Ascending aorta (tissue), 2 donors: ENCODE measurements around the gene OSBPL9. TPM values are rescaled to one million over a fixed set of nuclear protein-coding genes. Genes with fewer than 3 reads are reported as not detected.
"Not testable (repeated sequence)": the region's sequence is repeated elsewhere in the genome, so short reads cannot be mapped to it uniquely, and the experiment has no call there.

ENCODE experiments used
- DNase-seq, 2 donors: peaks; one replicate each; pipeline ENCODE4 v3.0.0-alpha.2; 2019; ENCODE audit warnings: low spot score in 2 of 2
- H3K27ac ChIP-seq, 2 donors: fragments of 200-600 bp; sonication (generic); one replicate each; pipeline ENCODE4 v1.5.1; 2016 to 2017; ENCODE audit warnings: mild to moderate bottlenecking in 1 of 2
- H3K27me3 ChIP-seq: fragments of 200-600 bp; sonication (generic); one replicate; pipeline ENCODE4 v1.5.1; 2017
- H3K36me3 ChIP-seq, 2 donors: fragments of 200-600 bp; sonication (generic); one replicate each; pipeline ENCODE4 v1.5.1; 2016
- H3K4me1 ChIP-seq, 2 donors: fragments of 200-600 bp; sonication (generic); one replicate each; pipeline ENCODE4 v1.5.1; 2016 to 2017; ENCODE audit warnings: mild to moderate bottlenecking in 1 of 2
- H3K4me3 ChIP-seq, 2 donors: fragments of 200-600 bp; sonication (generic); one replicate each; pipeline ENCODE4 v1.5.1; 2016 to 2017; ENCODE audit warnings: mild to moderate bottlenecking in 1 of 2
- H3K9me3 ChIP-seq, 2 donors: fragments of 200-600 bp; sonication (generic); one replicate each; pipeline ENCODE4 v1.5.1; 2016
- intact Hi-C: fragments of 100-400 bp; cut with DNase I; formaldehyde crosslinking; loops from one replicate; pipeline ENCODE4 v1.15.1; 2023
- total RNA-seq: library from RNA; depleted of rRNA; stranded (reverse); fragments of >200 nt; gene quantifications from one replicate; pipeline ENCODE4 v1.1.0, GENCODE V29; 2016
- TF ChIP-seq, protein P1 (sequence below), 3 experiments: fragments of 200-600 bp in 2 of 3; fragments of 450-650 bp in 1 of 3; sonication (generic) in 2 of 3; IDR thresholded peaks; one replicate each; pipeline ENCODE4 v1.5.1; 2016 to 2019; ENCODE audit warnings: antibody characterized with exemption in 3 of 3, mild to moderate bottlenecking in 1 of 3, moderate library complexity in 1 of 3

The OSBPL9 gene
- total RNA-seq, 1 donor from 2014 or later: 101 TPM

DNA sequence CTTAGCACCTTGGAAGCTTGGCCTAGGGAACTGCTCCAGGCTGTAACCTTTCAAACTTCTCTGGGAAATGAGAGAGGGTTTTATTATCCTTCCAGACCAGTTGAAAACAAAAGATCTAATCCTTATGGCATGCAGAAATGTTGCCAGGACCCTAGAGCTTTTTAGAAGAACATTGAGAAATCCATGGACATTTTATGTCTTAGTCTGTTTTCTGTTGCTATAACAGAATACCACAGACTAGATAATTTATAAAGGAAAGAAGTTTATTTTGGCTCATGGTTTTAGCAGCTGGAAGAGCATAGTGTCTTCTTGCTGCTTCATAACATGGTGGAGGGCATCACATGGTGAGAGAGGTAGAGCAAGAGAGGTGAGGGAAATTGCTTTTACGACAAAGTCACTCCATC lies 25.8 kb downstream of the OSBPL9 start:
- H3K27me3 ChIP-seq: no peaks in the 10 kb centered on the region
- H3K4me1 ChIP-seq: peaks cover 21 to 60% of the 10 kb centered on the region in 2 donors
- no peak for DNase-seq
- H3K9me3 ChIP-seq: no peaks in the 10 kb centered on the region
- no peaks in the 10 kb centered on the region for H3K36me3 ChIP-seq
- no peak overlapping the region for H3K4me3 ChIP-seq
- TF ChIP-seq, protein P1, sequence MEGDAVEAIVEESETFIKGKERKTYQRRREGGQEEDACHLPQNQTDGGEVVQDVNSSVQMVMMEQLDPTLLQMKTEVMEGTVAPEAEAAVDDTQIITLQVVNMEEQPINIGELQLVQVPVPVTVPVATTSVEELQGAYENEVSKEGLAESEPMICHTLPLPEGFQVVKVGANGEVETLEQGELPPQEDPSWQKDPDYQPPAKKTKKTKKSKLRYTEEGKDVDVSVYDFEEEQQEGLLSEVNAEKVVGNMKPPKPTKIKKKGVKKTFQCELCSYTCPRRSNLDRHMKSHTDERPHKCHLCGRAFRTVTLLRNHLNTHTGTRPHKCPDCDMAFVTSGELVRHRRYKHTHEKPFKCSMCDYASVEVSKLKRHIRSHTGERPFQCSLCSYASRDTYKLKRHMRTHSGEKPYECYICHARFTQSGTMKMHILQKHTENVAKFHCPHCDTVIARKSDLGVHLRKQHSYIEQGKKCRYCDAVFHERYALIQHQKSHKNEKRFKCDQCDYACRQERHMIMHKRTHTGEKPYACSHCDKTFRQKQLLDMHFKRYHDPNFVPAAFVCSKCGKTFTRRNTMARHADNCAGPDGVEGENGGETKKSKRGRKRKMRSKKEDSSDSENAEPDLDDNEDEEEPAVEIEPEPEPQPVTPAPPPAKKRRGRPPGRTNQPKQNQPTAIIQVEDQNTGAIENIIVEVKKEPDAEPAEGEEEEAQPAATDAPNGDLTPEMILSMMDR (IDR thresholded peaks at IDR 0.05): no peak
- peak overlapping the region; percentile 85 to 88 for H3K27ac ChIP-seq
- intact Hi-C loops: no loop called here

DNA sequence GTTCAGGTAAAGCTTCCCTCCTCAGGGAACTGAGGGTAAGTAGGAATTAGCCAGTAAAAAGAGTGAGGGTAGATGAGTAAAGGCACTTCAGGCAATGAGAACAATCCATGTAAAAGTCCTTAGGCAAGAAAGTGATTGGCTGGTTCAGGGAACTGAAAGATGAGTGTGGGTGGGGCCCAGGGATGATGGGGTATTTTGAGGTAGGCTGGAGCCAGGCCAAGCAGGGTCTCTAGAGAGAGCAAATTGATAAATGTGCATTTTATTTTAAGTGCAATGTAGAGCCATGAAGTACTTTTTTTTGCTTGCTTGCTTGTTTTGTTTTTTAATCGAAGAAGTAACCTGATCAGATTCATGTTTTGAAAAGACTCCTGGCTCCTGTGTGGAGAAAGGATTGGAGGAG lies 26.5 kb downstream of the OSBPL9 start:
- peaks cover 21 to 58% of the 10 kb centered on the region in 2 donors for H3K4me1 ChIP-seq
- no peak for DNase-seq

DNA sequence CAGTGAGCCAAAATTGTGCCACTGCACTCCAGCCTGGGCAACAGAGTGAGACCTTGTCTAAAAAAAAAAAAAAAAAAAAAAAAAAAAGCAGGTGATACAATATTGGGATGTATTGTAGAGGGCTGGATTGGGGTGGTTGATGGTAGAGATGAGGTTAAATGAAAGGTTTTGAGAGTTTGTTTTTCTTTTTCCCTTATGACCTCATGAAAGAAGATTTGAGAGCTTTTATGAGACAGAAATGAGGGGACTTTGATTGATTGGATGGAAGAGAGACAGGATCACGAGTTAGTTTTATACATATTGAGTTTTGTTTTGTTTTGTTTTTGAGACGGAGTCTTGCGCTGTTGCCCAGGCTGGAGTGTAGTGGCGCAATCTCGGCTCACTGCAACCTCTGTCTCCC lies 27.1 kb downstream of the OSBPL9 start:
- H3K9me3 ChIP-seq: no peaks in the 10 kb centered on the region
- intact Hi-C loops: loop anchor here (2.0 kb wide), 1 partner anchor 17 kb away; no protein-coding TSS in a partner anchor
- H3K27me3 ChIP-seq: no peaks in the 10 kb centered on the region
- H3K4me1 ChIP-seq: peaks cover 21 to 59% of the 10 kb centered on the region in 2 donors
- peak overlapping the region; percentile 85 to 88 for H3K27ac ChIP-seq
- H3K36me3 ChIP-seq: no peaks in the 10 kb centered on the region
- TF ChIP-seq, protein P1 (IDR thresholded peaks at IDR 0.05): no peak
- DNase-seq: no peak
- no peak overlapping the region for H3K4me3 ChIP-seq

More for the DNA sequence above, 26.5 kb downstream of the OSBPL9 start:
- Histone ChIP-seq H3K36me3 (no peaks in the 10 kb centered on the region), H3K27ac (peak overlapping the region; percentile 85 to 88), H3K27me3 (no peaks in the 10 kb centered on the region), H3K9me3 (no peaks in the 10 kb centered on the region), H3K4me3 (no peak overlapping the region)
- intact Hi-C loops: no loop called here
- TF ChIP-seq, protein P1 (IDR thresholded peaks at IDR 0.05): no peak

DNA sequence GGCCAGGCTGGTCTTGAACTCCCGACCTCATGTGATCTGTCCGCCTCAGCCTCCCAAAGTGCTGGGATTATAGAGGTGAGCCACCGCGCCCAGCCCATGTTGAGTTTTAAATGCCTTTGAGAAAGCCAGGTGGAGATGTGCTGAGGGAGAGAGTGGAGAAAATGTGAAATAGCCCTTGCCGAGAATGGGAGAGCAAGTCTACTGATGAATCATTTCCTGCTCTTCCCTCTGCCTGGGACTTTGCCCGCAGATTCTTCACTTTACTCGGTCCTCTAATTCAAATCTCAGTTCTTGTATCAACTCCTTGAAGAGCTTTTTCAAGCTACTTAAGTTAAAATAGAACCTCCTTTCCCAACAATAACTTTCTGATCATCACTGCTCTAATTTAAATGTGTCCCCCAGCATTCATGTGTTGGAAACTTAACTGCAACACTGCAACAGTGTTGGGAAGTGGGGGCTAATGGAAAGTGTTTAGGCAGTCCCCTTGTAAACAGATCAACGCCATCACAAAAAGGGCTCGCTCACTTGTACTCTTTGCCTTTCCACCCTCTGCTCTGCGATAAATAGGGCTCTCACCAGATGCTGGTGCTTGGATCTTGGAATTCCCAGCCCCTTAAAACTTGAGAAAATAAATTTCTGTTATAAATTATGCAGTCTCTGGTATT lies 27.8 kb downstream of the OSBPL9 start:
- Histone ChIP-seq H3K4me3 (no peak overlapping the region), H3K27me3 (no peaks in the 10 kb centered on the region), H3K27ac (peak overlapping the region; percentile 85 to 88), H3K9me3 (no peaks in the 10 kb centered on the region), H3K36me3 (no peaks in the 10 kb centered on the region), H3K4me1 (peaks cover 21 to 56% of the 10 kb centered on the region in 2 donors)
- TF ChIP-seq, protein P1 (IDR thresholded peaks at IDR 0.05): no peak
- peak in 1 of 2 donors; percentile 77 for DNase-seq
- intact Hi-C loops: loop anchor here (2.0 kb wide), 1 partner anchor 16 kb away; no protein-coding TSS in a partner anchor

DNA sequence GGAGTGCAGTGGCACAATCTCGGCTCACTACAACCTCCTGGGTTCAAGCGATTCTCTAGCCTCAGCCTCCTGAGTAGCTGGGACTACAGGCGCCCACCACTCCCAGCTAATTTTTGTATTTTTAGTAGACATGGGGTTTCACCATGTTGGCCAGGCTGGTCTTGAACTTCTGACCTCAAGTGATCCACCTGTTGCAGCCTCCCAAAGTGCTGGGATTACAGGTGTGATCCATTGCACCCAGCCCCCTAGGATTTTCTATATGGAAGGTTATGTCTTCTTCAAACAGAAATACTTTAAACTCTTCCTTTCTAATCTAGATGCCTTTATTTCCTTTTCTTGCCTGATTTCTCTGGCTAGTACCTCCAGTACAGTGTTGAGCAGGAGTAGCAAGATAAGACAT lies 29.7 kb downstream of the OSBPL9 start:
- H3K9me3 ChIP-seq, DNase-seq, H3K27me3 ChIP-seq, H3K4me3 ChIP-seq, intact Hi-C loops, H3K36me3 ChIP-seq: not testable (repeated sequence)
- H3K4me1 ChIP-seq: peaks cover 21 to 63% of the 10 kb centered on the region in 2 donors
- peak overlapping the region in 1 of 2 donors; percentile 11 for H3K27ac ChIP-seq
